Fibroblast of lung (primary cell): ENCODE measurements around the gene DCST2.

ENCODE experiments used
- EZH2 ChIP-seq: IDR thresholded peaks from 2 replicates; pipeline ENCODE4 v1.5.1; 2012; ENCODE audit warnings: low read length, control low read depth, mild to moderate bottlenecking; ENCODE audit errors: missing control alignments
- TF ChIP-seq, protein P1 (sequence below), 2 donors: IDR thresholded peaks in 1 of 2; conservative IDR thresholded peaks in 1 of 2; 1 replicate in 1 of 2; 2 replicates in 1 of 2; pipeline ENCODE4 v1.5.1; 2011 to 2012; ENCODE audit warnings: low read length in 2 of 2, control low read depth in 1 of 2, inconsistent platforms in 1 of 2, low read depth in 1 of 2, mild to moderate bottlenecking in 1 of 2

DNA sequence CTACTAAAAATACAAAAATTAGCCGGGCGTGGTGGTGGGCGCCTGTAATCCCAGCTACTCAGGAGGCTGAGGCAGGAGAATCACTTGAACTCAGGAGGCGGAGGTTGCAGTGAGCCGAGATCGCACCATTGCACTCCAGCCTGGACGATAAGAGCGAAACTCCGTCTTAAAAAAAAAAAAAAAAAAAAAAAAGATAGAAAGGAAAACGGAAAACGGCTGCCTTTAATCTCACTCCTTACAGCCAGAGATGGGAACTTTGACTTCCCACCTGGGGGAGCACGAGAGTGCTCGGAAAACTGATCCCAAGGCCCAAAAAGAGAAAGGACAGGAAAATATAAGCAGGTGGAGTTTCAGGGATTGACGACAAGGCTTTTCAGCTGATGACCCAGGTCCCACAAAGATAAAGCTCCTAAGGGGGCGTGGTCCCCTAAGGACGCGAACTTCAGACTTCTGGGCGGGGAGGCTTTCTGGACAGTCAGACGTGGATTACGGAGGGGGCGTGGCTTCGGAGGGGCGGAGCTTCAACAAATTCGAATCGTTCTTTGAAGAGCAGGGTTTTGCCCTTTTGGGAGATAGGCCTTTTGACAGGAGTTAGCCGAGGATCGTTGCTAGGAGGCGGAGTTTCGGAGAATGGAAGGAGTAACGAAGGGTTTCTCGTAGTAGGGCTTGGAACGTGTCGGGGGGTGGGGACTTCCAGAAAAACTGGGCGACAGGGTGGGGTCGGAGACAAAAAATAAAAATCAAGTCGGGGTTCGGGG is 60.1 kb downstream of the DCST2 start:
- TF ChIP-seq, protein P1, sequence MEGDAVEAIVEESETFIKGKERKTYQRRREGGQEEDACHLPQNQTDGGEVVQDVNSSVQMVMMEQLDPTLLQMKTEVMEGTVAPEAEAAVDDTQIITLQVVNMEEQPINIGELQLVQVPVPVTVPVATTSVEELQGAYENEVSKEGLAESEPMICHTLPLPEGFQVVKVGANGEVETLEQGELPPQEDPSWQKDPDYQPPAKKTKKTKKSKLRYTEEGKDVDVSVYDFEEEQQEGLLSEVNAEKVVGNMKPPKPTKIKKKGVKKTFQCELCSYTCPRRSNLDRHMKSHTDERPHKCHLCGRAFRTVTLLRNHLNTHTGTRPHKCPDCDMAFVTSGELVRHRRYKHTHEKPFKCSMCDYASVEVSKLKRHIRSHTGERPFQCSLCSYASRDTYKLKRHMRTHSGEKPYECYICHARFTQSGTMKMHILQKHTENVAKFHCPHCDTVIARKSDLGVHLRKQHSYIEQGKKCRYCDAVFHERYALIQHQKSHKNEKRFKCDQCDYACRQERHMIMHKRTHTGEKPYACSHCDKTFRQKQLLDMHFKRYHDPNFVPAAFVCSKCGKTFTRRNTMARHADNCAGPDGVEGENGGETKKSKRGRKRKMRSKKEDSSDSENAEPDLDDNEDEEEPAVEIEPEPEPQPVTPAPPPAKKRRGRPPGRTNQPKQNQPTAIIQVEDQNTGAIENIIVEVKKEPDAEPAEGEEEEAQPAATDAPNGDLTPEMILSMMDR (conservative IDR thresholded peaks at IDR 0.05 in 1 of 2, IDR thresholded peaks at IDR 0.05 in 1 of 2; ENCODE audit: low read depth in 1 of 2, low read length in 2 of 2), result peak; percentile 24 to 32
- no peak for TF ChIP-seq EZH2
